RWPE1 (cell line): Measurements from ENCODE around the gene SRGAP1.
A peak's percentile ranks its signal among the peaks of the same experiment; 100 is the strongest.
"Not testable (repeated sequence)": the region's sequence is repeated elsewhere in the genome, so short reads cannot be mapped to it uniquely, and the experiment has no call there.

ENCODE experiments used
- CTCF ChIA-PET: fragments of 350-600 bp; sonication (Branson Sonifier 250); formaldehyde crosslinking; extraction: SDS; loops from one replicate; lab custom pipeline; 2021; lab: Yijun Ruan, JAX
- POLR2A ChIA-PET: fragments of 400-600 bp; formaldehyde crosslinking; extraction: SDS; loops from one replicate; lab custom pipeline; 2020; ENCODE audit warnings: antibody characterized with exemption; ENCODE audit not compliant: low non-redundant PET; lab: Yijun Ruan, JAX
- DNase-seq: peaks from one replicate; pipeline ENCODE4 v3.0.0; 2012; ENCODE audit warnings: low spot score
- H3K27ac ChIP-seq: fragments of 450-650 bp; 2 replicates; pipeline ENCODE4 v1.5.1; 2017
- CTCF ChIP-seq: fragments of 450-650 bp; conservative IDR thresholded peaks from 2 replicates; pipeline ENCODE4 v1.5.1; 2017; ENCODE audit warnings: low read depth, mild to moderate bottlenecking

Gene SRGAP1

DNA sequence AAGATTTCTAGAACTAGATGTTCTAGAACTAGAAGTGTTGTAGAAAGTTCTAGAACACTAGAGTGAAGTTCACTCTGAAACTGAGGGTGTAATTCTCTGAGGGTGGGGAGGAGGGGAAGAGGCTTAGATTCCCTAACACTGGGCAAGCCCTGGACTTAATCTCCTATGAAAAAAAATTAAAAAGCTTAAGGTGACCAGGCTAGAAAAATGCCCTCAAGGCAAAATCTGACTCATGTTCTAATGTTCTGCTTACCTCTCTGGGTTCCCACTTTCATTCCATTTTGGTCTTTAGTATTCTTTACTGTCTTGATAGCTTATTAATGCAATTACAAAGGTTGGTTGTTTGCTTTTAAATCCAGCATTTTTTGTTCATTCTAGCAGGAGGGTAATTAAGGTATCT, 276.1 kb downstream of the SRGAP1 start:
- POLR2A ChIA-PET: no interaction called here
- peak; percentile 57 for DNase-seq

DNA sequence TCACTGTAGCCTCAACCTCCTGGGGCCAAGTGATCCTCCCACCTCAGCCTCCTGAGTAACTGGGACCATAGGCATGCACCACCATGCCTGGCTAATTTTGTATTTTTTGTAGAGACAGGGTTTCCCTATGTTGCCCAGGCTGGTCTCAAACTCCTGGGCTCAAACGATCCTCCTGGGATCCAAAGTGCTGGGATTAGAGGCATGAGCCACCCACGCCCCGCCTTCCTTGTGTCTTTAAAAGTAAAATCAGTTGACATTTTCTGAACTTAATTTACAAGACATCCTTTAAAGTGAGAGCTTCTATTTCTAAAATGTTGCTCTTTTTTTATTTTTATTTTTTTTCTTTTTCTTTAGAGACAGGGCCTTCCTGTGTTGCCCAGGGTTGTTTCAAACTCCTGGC, 276.6 kb downstream of the SRGAP1 start:
- peak overlapping the region; percentile 55 for H3K27ac ChIP-seq
- CTCF ChIA-PET: interaction anchor here (0.6 to 1.2 kb wide), 2 partner anchors 43 to 278 kb away, joined by 3 to 4 read pairs; no protein-coding TSS in a partner anchor
- POLR2A ChIA-PET, DNase-seq: not testable (repeated sequence)

More for the DNA sequence above, 276.1 kb downstream of the SRGAP1 start:
- CTCF ChIA-PET: interaction anchor here (0.6 to 1.2 kb wide), 2 partner anchors 43 to 277 kb away, joined by 3 to 4 read pairs; no protein-coding TSS in a partner anchor
- H3K27ac ChIP-seq: no peak overlapping the region
- TF ChIP-seq CTCF: no peak

GRCh38 chr12:64122154-64122553, 277.7 kb downstream of the SRGAP1 start:
- no peak for DNase-seq
- no peak for TF ChIP-seq CTCF
- no peak overlapping the region for H3K27ac ChIP-seq
- ChIA-PET CTCF (no interaction called here), POLR2A (no interaction called here)

DNA sequence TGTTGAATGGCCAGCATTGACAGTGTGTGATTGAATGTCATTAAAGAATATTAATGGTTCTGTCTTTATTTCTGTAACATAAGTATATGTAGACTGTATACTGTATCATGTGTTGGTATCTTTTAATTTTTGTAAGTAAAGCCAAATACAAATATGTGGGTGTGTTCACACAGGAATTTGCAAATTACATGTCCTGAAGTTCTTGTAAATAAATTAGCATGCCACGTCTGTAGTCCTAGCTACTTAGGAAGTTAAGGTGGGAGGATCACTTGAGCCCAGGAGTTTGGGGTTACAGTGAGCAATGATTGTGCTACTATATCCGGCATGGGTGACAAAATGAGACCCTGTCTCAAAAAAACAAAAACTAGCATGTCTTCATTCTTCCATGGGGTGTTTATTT, 278.5 kb downstream of the SRGAP1 start:
- ChIA-PET CTCF (no interaction called here), POLR2A (no interaction called here)
- H3K27ac ChIP-seq: no peak overlapping the region
- DNase-seq: no peak
- TF ChIP-seq CTCF: no peak

- no peak for DNase-seq
- POLR2A ChIA-PET: no interaction called here
- CTCF ChIA-PET: interaction anchor here (0.7 kb wide), 1 partner anchor 65 kb away, joined by 4 read pairs; no protein-coding TSS in a partner anchor
- TF ChIP-seq CTCF: no peak
- H3K27ac ChIP-seq: no peak overlapping the region
Observed at GRCh38 chr12:64123448-64123847, 278.9 kb downstream of the SRGAP1 start.

GRCh38 chr12:64124511-64125197, 280.2 kb downstream of the SRGAP1 start:
- ChIA-PET CTCF (interaction anchor here (0.7 kb wide), 1 partner anchor 35 kb away, joined by 3 read pairs; no protein-coding TSS in a partner anchor), POLR2A (interaction anchor here (0.6 kb wide), 1 partner anchor 196 kb away, joined by 7 read pairs; no protein-coding TSS in a partner anchor)
- no peak overlapping the region for H3K27ac ChIP-seq
- DNase-seq: no peak
- TF ChIP-seq CTCF: no peak

DNA sequence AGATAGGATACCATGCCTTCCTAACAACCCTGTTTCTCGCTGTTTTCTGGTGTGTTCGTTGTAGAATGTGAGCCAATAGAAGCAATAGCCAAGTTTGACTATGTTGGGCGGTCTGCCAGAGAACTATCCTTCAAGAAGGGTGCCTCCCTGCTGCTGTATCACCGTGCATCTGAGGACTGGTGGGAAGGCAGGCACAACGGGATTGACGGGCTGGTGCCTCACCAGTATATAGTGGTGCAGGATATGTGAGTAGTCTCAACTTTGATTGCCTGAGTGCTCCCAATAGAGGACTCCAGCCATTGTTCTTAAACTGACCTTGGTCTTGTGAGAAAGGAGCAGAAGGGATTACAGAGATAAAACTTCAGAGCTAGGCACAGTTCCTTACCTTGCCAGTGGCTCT, 281.4 kb downstream of the SRGAP1 start:
- H3K27ac ChIP-seq: no peak overlapping the region
- no peak for TF ChIP-seq CTCF
- ChIA-PET CTCF (interaction anchor here (0.6 kb wide), 1 partner anchor 56 kb away, joined by 4 read pairs; no protein-coding TSS in a partner anchor), POLR2A (no interaction called here)
- no peak for DNase-seq
